H9 (cell line): Measurements from ENCODE around the gene ASIC1. TPM values are rescaled to one million over a fixed set of nuclear protein-coding genes. Genes with fewer than 3 reads are reported as not detected.

ENCODE experiments used
- DNase-seq: peaks from one replicate; pipeline ENCODE4 v3.0.0-alpha.2; 2017
- H2AFZ ChIP-seq: one replicate; pipeline ENCODE4 v1.6.1; 2013; ENCODE audit warnings: mild to moderate bottlenecking, low read length, control low read depth, moderate library complexity
- H2AK5ac ChIP-seq: 2 replicates; pipeline ENCODE4 v1.6.1; 2013; ENCODE audit warnings: low read length, control low read depth, mixed read lengths; ENCODE audit not compliant: insufficient read length
- H2BK120ac ChIP-seq: one replicate; pipeline ENCODE4 v1.6.1; 2013; ENCODE audit warnings: low read depth, mild to moderate bottlenecking, low read length, control low read depth, inconsistent platforms; ENCODE audit not compliant: poor library complexity, severe bottlenecking
- H2BK12ac ChIP-seq: 2 replicates; pipeline ENCODE4 v1.6.1; 2013; ENCODE audit warnings: low read length, control low read depth, mixed read lengths, low read depth; ENCODE audit not compliant: insufficient read length
- H2BK15ac ChIP-seq: 2 replicates; pipeline ENCODE4 v1.6.1; 2013; ENCODE audit warnings: low read depth, low read length, control low read depth
- H2BK20ac ChIP-seq: one replicate; pipeline ENCODE4 v1.6.1; 2013; ENCODE audit warnings: low read depth, mild to moderate bottlenecking, low read length, control low read depth, inconsistent platforms; ENCODE audit not compliant: poor library complexity, severe bottlenecking
- H2BK5ac ChIP-seq: 2 replicates; pipeline ENCODE4 v1.6.1; 2013; ENCODE audit warnings: low read length, control low read depth, mixed read lengths; ENCODE audit not compliant: insufficient read length
- H3K14ac ChIP-seq: 2 replicates; pipeline ENCODE4 v1.6.1; 2013; ENCODE audit warnings: low read length, control low read depth; ENCODE audit not compliant: insufficient read depth
- H3K18ac ChIP-seq: 2 replicates; pipeline ENCODE4 v1.6.1; 2013; ENCODE audit warnings: low read depth, mild to moderate bottlenecking, mixed read lengths, low read length, control low read depth; ENCODE audit not compliant: insufficient read length
- H3K23ac ChIP-seq: 2 replicates; pipeline ENCODE4 v1.6.1; 2013; ENCODE audit warnings: low read length, control low read depth, mixed read lengths, low read depth; ENCODE audit not compliant: insufficient read length
- H3K23me2 ChIP-seq: 2 replicates; pipeline ENCODE4 v1.6.1; 2013; ENCODE audit warnings: low read depth, mild to moderate bottlenecking, mixed read lengths, low read length, control low read depth; ENCODE audit not compliant: insufficient read length, poor library complexity, severe bottlenecking
- H3K27ac ChIP-seq: 2 replicates; pipeline ENCODE4 v1.5.1; 2013; ENCODE audit warnings: low read length, control low read depth, mixed read lengths, low read depth; ENCODE audit not compliant: insufficient read length
- H3K27me3 ChIP-seq: 2 replicates; pipeline ENCODE4 v1.6.1; 2013; ENCODE audit warnings: low read length, control low read depth, inconsistent platforms; ENCODE audit not compliant: insufficient read depth
- H3K4ac ChIP-seq: 2 replicates; pipeline ENCODE4 v1.6.1; 2013; ENCODE audit warnings: low read depth, mild to moderate bottlenecking, control low read depth, inconsistent platforms, low read length, moderate library complexity
- H3K4me1 ChIP-seq: 2 replicates; pipeline ENCODE4 v1.6.1; 2013; ENCODE audit warnings: low read length, control low read depth, inconsistent platforms; ENCODE audit not compliant: insufficient read depth
- H3K4me2 ChIP-seq: 2 replicates; pipeline ENCODE4 v1.6.1; 2013; ENCODE audit warnings: low read length, control low read depth, mixed read lengths; ENCODE audit not compliant: insufficient read length, insufficient read depth
- H3K56ac ChIP-seq: 2 replicates; pipeline ENCODE4 v1.6.1; 2013; ENCODE audit warnings: low read depth, mild to moderate bottlenecking, mixed read lengths, low read length, control low read depth; ENCODE audit not compliant: insufficient read length
- H3K79me1 ChIP-seq: 2 replicates; pipeline ENCODE4 v1.6.1; 2013; ENCODE audit warnings: low read depth, mild to moderate bottlenecking, moderate library complexity, low read length, control low read depth, inconsistent platforms; ENCODE audit not compliant: insufficient read depth, poor library complexity, severe bottlenecking
- H3K79me2 ChIP-seq: 2 replicates; pipeline ENCODE4 v1.6.1; 2013; ENCODE audit warnings: low read length, control low read depth, inconsistent platforms; ENCODE audit not compliant: insufficient read depth
- H3K9ac ChIP-seq: 2 replicates; pipeline ENCODE4 v1.6.1; 2013; ENCODE audit warnings: low read length, control low read depth, mixed read lengths; ENCODE audit not compliant: insufficient read length; ENCODE audit errors: extremely low read depth
- H3K9me3 ChIP-seq: one replicate; pipeline ENCODE4 v1.6.1; 2013; ENCODE audit warnings: low read depth, low read length, inconsistent platforms; ENCODE audit not compliant: control insufficient read depth
- H3T11ph ChIP-seq: one replicate; pipeline ENCODE4 v1.6.1; 2013; ENCODE audit warnings: mild to moderate bottlenecking, low read length, control low read depth, inconsistent platforms
- H4K20me1 ChIP-seq: one replicate; pipeline ENCODE4 v1.6.1; 2013; ENCODE audit not compliant: control insufficient read depth, insufficient read length, insufficient read depth
- H4K5ac ChIP-seq: 2 replicates; pipeline ENCODE4 v1.6.1; 2013; ENCODE audit warnings: low read depth, mild to moderate bottlenecking, mixed read lengths, low read length, control low read depth; ENCODE audit not compliant: insufficient read length
- H4K8ac ChIP-seq: replicated peaks from 2 replicates; pipeline ENCODE4 v1.6.1; 2013; ENCODE audit warnings: low read length, control low read depth, mixed read lengths, low read depth; ENCODE audit not compliant: insufficient read length
- H4K91ac ChIP-seq: 2 replicates; pipeline ENCODE4 v1.6.1; 2013; ENCODE audit warnings: low read depth, mild to moderate bottlenecking, moderate library complexity, mixed read lengths, low read length, control low read depth; ENCODE audit not compliant: insufficient read length
- H3K27ac Mint-ChIP-seq, 3 experiments: 2 replicates in 2 of 3; 3 replicates in 1 of 3; pipeline ENCODE4 v1.8.0; 2020 to 2021; ENCODE audit warnings: mixed read lengths in 3 of 3, mild to moderate bottlenecking in 1 of 3, moderate library complexity in 1 of 3
- H3K27me3 Mint-ChIP-seq: 2 replicates; pipeline ENCODE4 v1.8.0; 2021; ENCODE audit warnings: low read depth, mild to moderate bottlenecking, moderate library complexity, mixed read lengths
- H3K36me3 Mint-ChIP-seq, 3 experiments: 2 replicates in 2 of 3; 3 replicates in 1 of 3; pipeline ENCODE4 v1.8.0; 2020 to 2021; ENCODE audit warnings: low read depth in 3 of 3, mixed read lengths in 3 of 3; ENCODE audit not compliant: insufficient read depth in 1 of 3
- H3K4me1 Mint-ChIP-seq, 2 experiments: 2 replicates each; pipeline ENCODE4 v1.8.0; 2020; ENCODE audit warnings: mixed read lengths in 2 of 2
- H3K4me3 Mint-ChIP-seq, 2 experiments: 2 replicates in 1 of 2; 3 replicates in 1 of 2; pipeline ENCODE4 v1.8.0; 2020 to 2021; ENCODE audit warnings: mild to moderate bottlenecking in 2 of 2, mixed read lengths in 2 of 2, moderate library complexity in 1 of 2
- H3K9me3 Mint-ChIP-seq, 2 experiments: 2 replicates in 1 of 2; 3 replicates in 1 of 2; pipeline ENCODE4 v1.8.0; 2020; ENCODE audit warnings: mild to moderate bottlenecking in 2 of 2, mixed read lengths in 2 of 2, moderate library complexity in 1 of 2
- WGBS: extraction: QIAGEN DNeasy Blood & Tissue Kit; methylation state at CpG from one replicate; pipeline ENCODE4 v1.1.7; 2013; ENCODE audit warnings: missing lambda C conversion rate, low lambda C conversion rate, mixed read lengths; ENCODE audit not compliant: insufficient read length; ENCODE audit errors: extremely low coverage; 5-methylcytosine and 5-hydroxymethylcytosine counted together
- total RNA-seq: library from RNA; stranded (reverse); gene quantifications from 2 replicates; pipeline ENCODE4 v1.2.1, GENCODE V29; 2021
- TF ChIP-seq, protein P1 (sequence below): fragments of 200-600 bp; sonication (generic); conservative IDR thresholded peaks from 3 replicates; pipeline ENCODE4 v1.8.0; 2021; ENCODE audit warnings: antibody characterized with exemption, mild to moderate bottlenecking

The ASIC1 gene
- total RNA-seq, 1 experiment from 2014 or later = 3.9 TPM

DNA sequence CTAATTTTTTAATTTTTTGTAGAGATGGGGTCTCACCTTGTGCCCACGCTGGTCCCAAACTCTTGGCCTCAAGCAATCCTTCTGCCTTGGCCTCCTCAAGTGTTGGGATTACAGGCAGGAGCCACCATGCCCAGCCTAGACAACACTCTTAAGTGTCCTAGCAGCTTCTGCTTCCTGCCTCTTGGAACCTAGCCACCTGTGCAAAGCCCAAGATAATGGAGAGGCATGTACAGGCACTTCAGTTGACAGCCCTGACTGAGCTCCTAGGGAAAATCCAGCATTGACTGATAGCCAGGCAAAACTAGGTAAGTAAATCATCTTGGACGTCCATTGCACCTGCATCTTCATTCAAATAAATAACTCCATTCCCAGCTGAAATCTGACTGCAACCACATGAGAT, 70.2 kb downstream of the ASIC1 start:
- H3K9me3 Mint-ChIP-seq = no peaks in the 10 kb centered on the region
- H3K4me1 ChIP-seq = no peaks in the 10 kb centered on the region

More for the DNA sequence above, 70.2 kb downstream of the ASIC1 start:
- Histone ChIP-seq H3T11ph (no peak overlapping the region), H3K23me2 (no peaks in the 10 kb centered on the region), H3K27ac (no peak overlapping the region), H2AK5ac (no peak overlapping the region), H4K8ac (no peak overlapping the region), H2BK20ac (no peak overlapping the region), H3K27me3 (no peaks in the 10 kb centered on the region), H3K56ac (no peak overlapping the region), H2AFZ (no peak overlapping the region), H3K9me3 (no peaks in the 10 kb centered on the region), H3K14ac (no peak overlapping the region), H3K9ac (no peak overlapping the region), H4K5ac (no peak overlapping the region), H3K4ac (no peak overlapping the region), H2BK5ac (no peak overlapping the region), H4K91ac (no peak overlapping the region), H2BK15ac (no peak overlapping the region), H4K20me1 (no peaks in the 10 kb centered on the region), H3K18ac (no peak overlapping the region), H3K79me1 (no peaks in the 10 kb centered on the region), H3K79me2 (no peaks in the 10 kb centered on the region), H2BK120ac (no peak overlapping the region), H3K23ac (no peak overlapping the region), H3K4me2 (no peak overlapping the region), H2BK12ac (no peak overlapping the region)
- Mint-ChIP-seq H3K36me3 (peaks cover 11 to 56% (median 23%) of the 10 kb centered on the region in 3 experiments; a peak in 6 of 7 replicates), H3K4me3 (no peak overlapping the region), H3K4me1 (no peaks in the 10 kb centered on the region), H3K27ac (no peak overlapping the region), H3K27me3 (no peaks in the 10 kb centered on the region)
- TF ChIP-seq, protein P1, sequence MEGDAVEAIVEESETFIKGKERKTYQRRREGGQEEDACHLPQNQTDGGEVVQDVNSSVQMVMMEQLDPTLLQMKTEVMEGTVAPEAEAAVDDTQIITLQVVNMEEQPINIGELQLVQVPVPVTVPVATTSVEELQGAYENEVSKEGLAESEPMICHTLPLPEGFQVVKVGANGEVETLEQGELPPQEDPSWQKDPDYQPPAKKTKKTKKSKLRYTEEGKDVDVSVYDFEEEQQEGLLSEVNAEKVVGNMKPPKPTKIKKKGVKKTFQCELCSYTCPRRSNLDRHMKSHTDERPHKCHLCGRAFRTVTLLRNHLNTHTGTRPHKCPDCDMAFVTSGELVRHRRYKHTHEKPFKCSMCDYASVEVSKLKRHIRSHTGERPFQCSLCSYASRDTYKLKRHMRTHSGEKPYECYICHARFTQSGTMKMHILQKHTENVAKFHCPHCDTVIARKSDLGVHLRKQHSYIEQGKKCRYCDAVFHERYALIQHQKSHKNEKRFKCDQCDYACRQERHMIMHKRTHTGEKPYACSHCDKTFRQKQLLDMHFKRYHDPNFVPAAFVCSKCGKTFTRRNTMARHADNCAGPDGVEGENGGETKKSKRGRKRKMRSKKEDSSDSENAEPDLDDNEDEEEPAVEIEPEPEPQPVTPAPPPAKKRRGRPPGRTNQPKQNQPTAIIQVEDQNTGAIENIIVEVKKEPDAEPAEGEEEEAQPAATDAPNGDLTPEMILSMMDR = no peak
- DNase-seq = no peak
- no CpG with 5 or more reads among the region's 2 CpGs for WGBS
